ENCODE data around the gene MYO1E.
"Not testable (repeated sequence)": the region's sequence is repeated elsewhere in the genome, so short reads cannot be mapped to it uniquely, and the experiment has no call there.

The MYO1E gene

GRCh38 chr15:59170295-59171066 lies 202.2 kb downstream of the MYO1E start:
- in situ Hi-C loops (cut with MboI; ENCODE audit: low pct_unique_long_range_greater_than_20kb, low sequenced_read_pairs, unreplicated experiment) = no loop called here
- no peak for TF ChIP-seq CTCF (IDR thresholded peaks at IDR 0.05; ENCODE audit: extremely low read depth, insufficient read depth, missing control alignments)
- DNase-seq (ENCODE audit: low spot score) = no peak

- TF ChIP-seq CTCF (IDR thresholded peaks at IDR 0.05; ENCODE audit: extremely low read depth, insufficient read depth, missing control alignments) = no peak
- DNase-seq (ENCODE audit: low spot score) = no peak
- in situ Hi-C loops (cut with MboI; ENCODE audit: low pct_unique_long_range_greater_than_20kb, low sequenced_read_pairs, unreplicated experiment) = no loop called here
Measured at GRCh38 chr15:59169251-59169708, 203.4 kb downstream of the MYO1E start.

GRCh38 chr15:59168536-59168935 lies 204.1 kb downstream of the MYO1E start:
- no peak for DNase-seq (ENCODE audit: low spot score)
- in situ Hi-C loops (cut with MboI; ENCODE audit: low pct_unique_long_range_greater_than_20kb, low sequenced_read_pairs, unreplicated experiment) = no loop called here
- TF ChIP-seq CTCF (IDR thresholded peaks at IDR 0.05; ENCODE audit: extremely low read depth, insufficient read depth, missing control alignments) = no peak

GRCh38 chr15:59166601-59167265 lies 205.9 kb downstream of the MYO1E start:
- in situ Hi-C loops (cut with MboI; ENCODE audit: low pct_unique_long_range_greater_than_20kb, low sequenced_read_pairs, unreplicated experiment) = no loop called here
- TF ChIP-seq CTCF (IDR thresholded peaks at IDR 0.05; ENCODE audit: extremely low read depth, insufficient read depth, missing control alignments) = no peak
- no peak for DNase-seq (ENCODE audit: low spot score)

GRCh38 chr15:59166166-59166565 lies 206.5 kb downstream of the MYO1E start:
- DNase-seq (ENCODE audit: low spot score) = no peak
- no peak for TF ChIP-seq CTCF (IDR thresholded peaks at IDR 0.05; ENCODE audit: extremely low read depth, insufficient read depth, missing control alignments)
- in situ Hi-C loops (cut with MboI; ENCODE audit: low pct_unique_long_range_greater_than_20kb, low sequenced_read_pairs, unreplicated experiment) = no loop called here

GRCh38 chr15:59165726-59166125 lies 206.9 kb downstream of the MYO1E start:
- in situ Hi-C loops (cut with MboI; ENCODE audit: low pct_unique_long_range_greater_than_20kb, low sequenced_read_pairs, unreplicated experiment) = no loop called here
- TF ChIP-seq CTCF (IDR thresholded peaks at IDR 0.05; ENCODE audit: extremely low read depth, insufficient read depth, missing control alignments) = no peak
- peak; percentile 28 for DNase-seq (ENCODE audit: low spot score)

GRCh38 chr15:59162080-59162479 lies 210.6 kb downstream of the MYO1E start:
- DNase-seq (ENCODE audit: low spot score); in situ Hi-C loops (cut with MboI; ENCODE audit: low pct_unique_long_range_greater_than_20kb, low sequenced_read_pairs, unreplicated experiment): not testable (repeated sequence)

Data from GM13977 (cell line).